Uterus (tissue), 4 donors: Measurements from ENCODE around the gene P2RX2. TPM values are rescaled to one million over a fixed set of nuclear protein-coding genes. Genes with fewer than 3 reads are reported as not detected.

ENCODE experiments used
- DNase-seq, 2 donors: peaks; one replicate each; pipeline ENCODE4 v3.0.0-alpha.2; 2019 to 2020
- H3K27ac ChIP-seq, 2 donors: fragments of 200-600 bp; sonication (generic); 1 replicate in 1 of 2; 2 replicates in 1 of 2; pipeline ENCODE4 v1.5.1; 2016 to 2018
- H3K27me3 ChIP-seq, 2 donors: fragments of 200-600 bp; sonication (generic); one replicate each; pipeline ENCODE4 v1.5.1; 2018 to 2019; ENCODE audit warnings: control low read depth in 1 of 2
- H3K36me3 ChIP-seq, 2 donors: fragments of 200-600 bp; sonication (generic); one replicate each; pipeline ENCODE4 v1.5.1; 2019; ENCODE audit warnings: control low read depth in 1 of 2
- H3K4me1 ChIP-seq, 2 donors: fragments of 200-600 bp; sonication (generic); one replicate each; pipeline ENCODE4 v1.5.1; 2018 to 2019; ENCODE audit warnings: control low read depth in 1 of 2
- H3K4me3 ChIP-seq, 2 donors: fragments of 200-600 bp; sonication (generic); 1 replicate in 1 of 2; 2 replicates in 1 of 2; pipeline ENCODE4 v1.5.1; 2018 to 2019; ENCODE audit warnings: mild to moderate bottlenecking in 1 of 2
- H3K9me3 ChIP-seq, 2 donors: fragments of 200-600 bp; sonication (generic); one replicate each; pipeline ENCODE4 v1.5.1; 2019; ENCODE audit warnings: control low read depth in 1 of 2
- POLR2A ChIP-seq, 2 donors: fragments of 450-650 bp; IDR thresholded peaks; one replicate each; pipeline ENCODE4 v1.6.1; 2016; ENCODE audit warnings: antibody characterized with exemption in 2 of 2, mild to moderate bottlenecking in 1 of 2, moderate library complexity in 1 of 2
- intact Hi-C: fragments of 100-400 bp; cut with DNase I; formaldehyde crosslinking; loops from one replicate; pipeline ENCODE4 v1.15.1; 2023; ENCODE audit warnings: low total_unique reads
- total RNA-seq, 4 donors: library from RNA; depleted of rRNA in 3 of 4; stranded (reverse); fragments of >200 nt in 3 of 4; gene quantifications; one replicate each; pipeline versions ENCODE4 v1.1.0 to v1.2.4, GENCODE V29; 2014 to 2023
- TF ChIP-seq, protein P1 (sequence below), 4 experiments: fragments of 200-600 bp in 2 of 4; fragments of 450-650 bp in 2 of 4; sonication (generic) in 2 of 4; IDR thresholded peaks; one replicate each; pipeline ENCODE4 v1.5.1; 2016 to 2019; ENCODE audit warnings: antibody characterized with exemption in 4 of 4, mild to moderate bottlenecking in 2 of 4, moderate library complexity in 1 of 4
- donor health status: DM: yes; HTN: yes; CAD: no.

Gene P2RX2
- total RNA-seq, 4 donors from 2014 or later: not detected

GRCh38 chr12:132658149-132658894, 39.7 kb downstream of the P2RX2 start:
- H3K4me3 ChIP-seq: no peak overlapping the region
- no peaks in the 10 kb centered on the region for H3K4me1 ChIP-seq
- H3K9me3 ChIP-seq: no peaks in the 10 kb centered on the region
- H3K27me3 ChIP-seq: no peaks in the 10 kb centered on the region
- H3K36me3 ChIP-seq: no peaks in the 10 kb centered on the region
- no peak for DNase-seq
- intact Hi-C loops: no loop called here
- no peak for TF ChIP-seq POLR2A (IDR thresholded peaks at IDR 0.05)
- TF ChIP-seq, protein P1, sequence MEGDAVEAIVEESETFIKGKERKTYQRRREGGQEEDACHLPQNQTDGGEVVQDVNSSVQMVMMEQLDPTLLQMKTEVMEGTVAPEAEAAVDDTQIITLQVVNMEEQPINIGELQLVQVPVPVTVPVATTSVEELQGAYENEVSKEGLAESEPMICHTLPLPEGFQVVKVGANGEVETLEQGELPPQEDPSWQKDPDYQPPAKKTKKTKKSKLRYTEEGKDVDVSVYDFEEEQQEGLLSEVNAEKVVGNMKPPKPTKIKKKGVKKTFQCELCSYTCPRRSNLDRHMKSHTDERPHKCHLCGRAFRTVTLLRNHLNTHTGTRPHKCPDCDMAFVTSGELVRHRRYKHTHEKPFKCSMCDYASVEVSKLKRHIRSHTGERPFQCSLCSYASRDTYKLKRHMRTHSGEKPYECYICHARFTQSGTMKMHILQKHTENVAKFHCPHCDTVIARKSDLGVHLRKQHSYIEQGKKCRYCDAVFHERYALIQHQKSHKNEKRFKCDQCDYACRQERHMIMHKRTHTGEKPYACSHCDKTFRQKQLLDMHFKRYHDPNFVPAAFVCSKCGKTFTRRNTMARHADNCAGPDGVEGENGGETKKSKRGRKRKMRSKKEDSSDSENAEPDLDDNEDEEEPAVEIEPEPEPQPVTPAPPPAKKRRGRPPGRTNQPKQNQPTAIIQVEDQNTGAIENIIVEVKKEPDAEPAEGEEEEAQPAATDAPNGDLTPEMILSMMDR (IDR thresholded peaks at IDR 0.05): no peak
- H3K27ac ChIP-seq: no peak overlapping the region

DNA sequence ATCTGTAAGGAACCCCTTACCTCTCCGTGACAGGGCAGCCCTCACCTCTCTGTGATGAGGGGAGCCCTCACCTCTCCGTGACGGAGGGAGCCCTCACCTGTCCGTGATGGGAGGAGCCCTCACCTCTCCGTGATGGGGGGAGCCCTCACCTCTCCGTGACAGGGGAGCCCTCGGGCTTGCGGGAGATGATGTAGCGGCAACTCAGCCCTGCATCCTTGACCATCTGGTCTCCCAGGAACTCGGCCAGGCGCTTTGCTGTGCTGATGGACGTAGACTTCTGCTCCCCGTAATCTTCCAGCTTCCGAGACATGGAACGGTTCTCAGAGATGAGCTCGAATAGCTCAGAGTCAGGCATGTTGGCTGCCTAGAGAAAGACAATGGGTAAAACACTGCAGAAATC, 40.6 kb downstream of the P2RX2 start:
- intact Hi-C loops: no loop called here
- no peaks in the 10 kb centered on the region for H3K4me1 ChIP-seq
- no peak for TF ChIP-seq POLR2A (IDR thresholded peaks at IDR 0.05)
- TF ChIP-seq, protein P1 (IDR thresholded peaks at IDR 0.05): no peak
- H3K4me3 ChIP-seq: no peak overlapping the region
- no peaks in the 10 kb centered on the region for H3K27me3 ChIP-seq
- no peak for DNase-seq
- no peaks in the 10 kb centered on the region for H3K9me3 ChIP-seq
- H3K27ac ChIP-seq: no peak overlapping the region
- no peaks in the 10 kb centered on the region for H3K36me3 ChIP-seq

GRCh38 chr12:132660052-132660451, 41.5 kb downstream of the P2RX2 start:
- Histone ChIP-seq H3K9me3 (no peaks in the 10 kb centered on the region), H3K27ac (no peak overlapping the region), H3K27me3 (no peaks in the 10 kb centered on the region), H3K36me3 (no peaks in the 10 kb centered on the region), H3K4me3 (no peak overlapping the region), H3K4me1 (no peaks in the 10 kb centered on the region)
- no peak for DNase-seq
- TF ChIP-seq POLR2A (IDR thresholded peaks at IDR 0.05): no peak
- TF ChIP-seq, protein P1 (IDR thresholded peaks at IDR 0.05): no peak
- intact Hi-C loops: no loop called here

- no peak overlapping the region for H3K27ac ChIP-seq
- no peaks in the 10 kb centered on the region for H3K4me1 ChIP-seq
- DNase-seq: no peak
- H3K4me3 ChIP-seq: no peak overlapping the region
- intact Hi-C loops: no loop called here
- H3K36me3 ChIP-seq: no peaks in the 10 kb centered on the region
- no peaks in the 10 kb centered on the region for H3K27me3 ChIP-seq
- TF ChIP-seq POLR2A (IDR thresholded peaks at IDR 0.05): no peak
- TF ChIP-seq, protein P1 (IDR thresholded peaks at IDR 0.05): no peak
- no peaks in the 10 kb centered on the region for H3K9me3 ChIP-seq
Observed at GRCh38 chr12:132660996-132661395, 42.4 kb downstream of the P2RX2 start.

DNA sequence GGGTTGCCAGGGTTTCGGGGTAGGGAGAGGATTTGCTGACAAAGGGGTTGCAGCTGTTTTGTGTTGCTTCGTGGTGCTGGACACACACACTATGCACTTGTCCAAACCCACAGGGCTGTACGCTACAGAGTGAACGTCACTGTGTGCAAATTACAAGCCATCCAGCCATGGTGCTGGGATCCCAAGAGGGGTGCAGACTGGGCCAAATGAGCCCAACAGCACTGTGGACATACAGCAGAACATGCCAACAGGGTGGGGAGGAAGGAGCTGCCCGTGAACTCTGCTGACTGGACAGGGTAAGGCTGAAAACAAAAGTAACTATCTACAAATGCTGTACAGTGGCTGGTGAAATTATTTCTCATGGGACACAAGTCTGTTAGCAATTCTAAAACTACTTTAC, 43.4 kb downstream of the P2RX2 start:
- intact Hi-C loops: no loop called here
- H3K9me3 ChIP-seq: no peaks in the 10 kb centered on the region
- no peak for DNase-seq
- H3K27me3 ChIP-seq: no peaks in the 10 kb centered on the region
- no peaks in the 10 kb centered on the region for H3K36me3 ChIP-seq
- H3K27ac ChIP-seq: no peak overlapping the region
- no peak overlapping the region for H3K4me3 ChIP-seq
- H3K4me1 ChIP-seq: no peaks in the 10 kb centered on the region
- TF ChIP-seq POLR2A (IDR thresholded peaks at IDR 0.05): no peak
- TF ChIP-seq, protein P1 (IDR thresholded peaks at IDR 0.05): no peak
